MM.1S (cell line): ENCODE results near the gene CHSY1.

Source experiments
- DNase-seq: peaks from one replicate; pipeline ENCODE4 v3.0.0-alpha.2; 2015
- H2AFZ ChIP-seq: fragments of 300-600 bp; sonication (generic); 2 replicates; pipeline ENCODE4 v1.6.0; 2016; ENCODE audit warnings: antibody characterized with exemption, low read length
- H3F3A ChIP-seq: fragments of 300-600 bp; sonication (generic); 2 replicates; pipeline ENCODE4 v1.6.1; 2016; ENCODE audit warnings: mild to moderate bottlenecking, antibody characterized with exemption, low read length, moderate library complexity, mixed read lengths; ENCODE audit not compliant: insufficient read depth
- H3K27ac ChIP-seq: fragments of 300-600 bp; sonication (generic); 2 replicates; pipeline ENCODE4 v1.5.1; 2016; ENCODE audit warnings: mild to moderate bottlenecking, low read length
- H3K27me3 ChIP-seq: fragments of 300-600 bp; sonication (generic); replicated peaks from 2 replicates; pipeline ENCODE4 v1.6.0; 2016; ENCODE audit warnings: low read length; ENCODE audit not compliant: insufficient read depth
- H3K36me3 ChIP-seq: fragments of 300-600 bp; sonication (generic); replicated peaks from 2 replicates; pipeline ENCODE4 v1.6.1; 2016; ENCODE audit warnings: mild to moderate bottlenecking, low read length, mixed read lengths; ENCODE audit not compliant: insufficient read depth
- H3K4me1 ChIP-seq: fragments of 300-600 bp; sonication (generic); 2 replicates; pipeline ENCODE4 v1.6.1; 2016; ENCODE audit warnings: low read length, mixed read lengths
- H3K4me2 ChIP-seq: fragments of 300-600 bp; sonication (generic); 2 replicates; pipeline ENCODE4 v1.6.0; 2016; ENCODE audit warnings: low read depth, low read length
- H3K4me3 ChIP-seq: fragments of 300-600 bp; sonication (generic); 2 replicates; pipeline ENCODE4 v1.5.1; 2016; ENCODE audit warnings: low read length, mixed read lengths
- H3K79me2 ChIP-seq: fragments of 300-600 bp; sonication (generic); 2 replicates; pipeline ENCODE4 v1.6.1; 2016; ENCODE audit warnings: mixed run types, low read length, mixed read lengths
- H3K9ac ChIP-seq: fragments of 300-600 bp; sonication (generic); 2 replicates; pipeline ENCODE4 v1.6.1; 2016; ENCODE audit warnings: low read length, mixed read lengths
- H3K9me2 ChIP-seq: fragments of 300-600 bp; sonication (generic); replicated peaks from 2 replicates; pipeline ENCODE4 v1.6.1; 2016; ENCODE audit warnings: mild to moderate bottlenecking, low read length, mixed read lengths; ENCODE audit not compliant: insufficient read depth
- H3K9me3 ChIP-seq: fragments of 300-600 bp; sonication (generic); replicated peaks from 2 replicates; pipeline ENCODE4 v1.6.1; 2016; ENCODE audit warnings: mild to moderate bottlenecking, low read length, mixed read lengths; ENCODE audit not compliant: insufficient read depth
- H4K20me1 ChIP-seq: fragments of 300-600 bp; sonication (generic); 2 replicates; pipeline ENCODE4 v1.6.1; 2016; ENCODE audit warnings: mild to moderate bottlenecking, low read length, moderate library complexity, mixed read lengths; ENCODE audit not compliant: insufficient read depth
- CTCF ChIP-seq: fragments of 300-600 bp; sonication (generic); IDR thresholded peaks from 2 replicates; pipeline ENCODE4 v1.5.1; 2016; ENCODE audit warnings: antibody characterized with exemption, low read length, mixed read lengths
- EZH2 ChIP-seq: fragments of 300-600 bp; sonication (generic); optimal IDR thresholded peaks from 2 replicates; pipeline ENCODE3; 2017; ENCODE audit warnings: low read depth, mild to moderate bottlenecking, antibody characterized with exemption, low read length, mixed read lengths
- EZH2phosphoT487 ChIP-seq: fragments of 300-600 bp; sonication (generic); IDR thresholded peaks from 2 replicates; pipeline ENCODE4 v1.6.1; 2018; ENCODE audit warnings: antibody characterized with exemption, low read length

Gene CHSY1

GRCh38 chr15:101269479-101270223, 17.8 kb upstream of the CHSY1 start:
- H3K36me3 ChIP-seq = peaks cover 35% of the 10 kb centered on the region
- H3K9ac ChIP-seq = no peak overlapping the region
- H3K4me1 ChIP-seq = peaks cover 21% of the 10 kb centered on the region
- H4K20me1 ChIP-seq = no peaks in the 10 kb centered on the region
- H3F3A ChIP-seq = peaks cover 29% of the 10 kb centered on the region
- no peak overlapping the region for H3K4me3 ChIP-seq
- H3K9me3 ChIP-seq = no peaks in the 10 kb centered on the region
- DNase-seq = no peak
- peaks cover 24% of the 10 kb centered on the region for H3K79me2 ChIP-seq
- H3K27ac ChIP-seq = no peak overlapping the region
- TF ChIP-seq CTCF (peak; percentile 33), EZH2phosphoT487 (no peak), EZH2 (no peak)
- no peaks in the 10 kb centered on the region for H3K9me2 ChIP-seq
- no peak overlapping the region for H3K4me2 ChIP-seq
- H3K27me3 ChIP-seq = no peaks in the 10 kb centered on the region
- H2AFZ ChIP-seq = no peak overlapping the region

GRCh38 chr15:101267320-101268104, 15.7 kb upstream of the CHSY1 start:
- Histone ChIP-seq H3K4me3 (no peak overlapping the region), H3K9me3 (no peaks in the 10 kb centered on the region), H3K79me2 (peaks cover 4% of the 10 kb centered on the region), H3F3A (peaks cover 34% of the 10 kb centered on the region), H3K27me3 (no peaks in the 10 kb centered on the region), H4K20me1 (no peaks in the 10 kb centered on the region), H3K9ac (no peak overlapping the region), H3K9me2 (no peaks in the 10 kb centered on the region), H3K4me1 (peaks cover 32% of the 10 kb centered on the region), H3K4me2 (no peak overlapping the region), H3K36me3 (peaks cover 16% of the 10 kb centered on the region), H2AFZ (no peak overlapping the region), H3K27ac (no peak overlapping the region)
- DNase-seq = no peak
- TF ChIP-seq EZH2 (no peak), EZH2phosphoT487 (no peak)

GRCh38 chr15:101266787-101267186, 14.9 kb upstream of the CHSY1 start:
- Histone ChIP-seq H3K79me2 (no peaks in the 10 kb centered on the region), H3K4me3 (no peak overlapping the region)

More at GRCh38 chr15:101266787-101267186, 14.9 kb upstream of the CHSY1 start:
- Histone ChIP-seq H3K4me2 (no peak overlapping the region), H2AFZ (no peak overlapping the region), H3K27me3 (no peaks in the 10 kb centered on the region), H4K20me1 (no peaks in the 10 kb centered on the region), H3K9ac (no peak overlapping the region), H3K9me3 (no peaks in the 10 kb centered on the region), H3K27ac (no peak overlapping the region), H3K4me1 (peaks cover 32% of the 10 kb centered on the region), H3F3A (peaks cover 33% of the 10 kb centered on the region), H3K36me3 (peaks cover 9% of the 10 kb centered on the region), H3K9me2 (no peaks in the 10 kb centered on the region)
- no peak for DNase-seq
- TF ChIP-seq CTCF (no peak), EZH2phosphoT487 (no peak), EZH2 (no peak)
